Measurements from ENCODE around the gene DOCK9. TPM values are rescaled to one million over a fixed set of nuclear protein-coding genes. Genes with fewer than 3 reads are reported as not detected.
A peak's percentile ranks its signal among the peaks of the same experiment; 100 is the strongest.

The DOCK9 gene
- total RNA-seq, 6 experiments from 2014 or later: 16.5 to 24.3 (median 18.1) TPM

DNA sequence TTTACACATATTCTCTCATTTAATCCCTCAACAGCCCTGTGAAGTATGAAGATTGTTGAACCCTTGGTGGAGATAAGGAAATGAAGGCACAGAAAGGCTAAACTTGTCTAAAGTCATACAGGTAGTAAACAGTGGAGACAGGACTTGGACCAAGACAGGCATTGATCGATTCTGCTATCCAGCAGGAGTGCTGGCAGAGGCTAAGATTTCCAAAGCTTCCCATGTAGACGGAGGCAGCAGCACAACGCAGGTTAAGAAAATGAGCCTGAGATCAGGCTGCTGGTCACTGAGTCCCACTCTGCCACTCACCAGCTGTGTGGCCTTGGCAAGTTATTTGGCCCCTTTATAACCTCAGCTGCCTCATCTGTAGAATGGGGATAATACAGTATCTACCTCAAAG lies 140.0 kb downstream of the DOCK9 start:
- Histone ChIP-seq H3K36me3 (no peaks in the 10 kb centered on the region), H3K9me3 (no peaks in the 10 kb centered on the region), H3K27me3 (no peaks in the 10 kb centered on the region), H3K4me3 (no peak overlapping the region), H3K4me1 (peaks cover 0 to 26% (median 9%) of the 10 kb centered on the region in 4 donors), H3K27ac (no peak overlapping the region)
- ATAC-seq (peak; percentile 15 to 66 (median 42)), DNase-seq (no peak)
- TF ChIP-seq, protein P1, sequence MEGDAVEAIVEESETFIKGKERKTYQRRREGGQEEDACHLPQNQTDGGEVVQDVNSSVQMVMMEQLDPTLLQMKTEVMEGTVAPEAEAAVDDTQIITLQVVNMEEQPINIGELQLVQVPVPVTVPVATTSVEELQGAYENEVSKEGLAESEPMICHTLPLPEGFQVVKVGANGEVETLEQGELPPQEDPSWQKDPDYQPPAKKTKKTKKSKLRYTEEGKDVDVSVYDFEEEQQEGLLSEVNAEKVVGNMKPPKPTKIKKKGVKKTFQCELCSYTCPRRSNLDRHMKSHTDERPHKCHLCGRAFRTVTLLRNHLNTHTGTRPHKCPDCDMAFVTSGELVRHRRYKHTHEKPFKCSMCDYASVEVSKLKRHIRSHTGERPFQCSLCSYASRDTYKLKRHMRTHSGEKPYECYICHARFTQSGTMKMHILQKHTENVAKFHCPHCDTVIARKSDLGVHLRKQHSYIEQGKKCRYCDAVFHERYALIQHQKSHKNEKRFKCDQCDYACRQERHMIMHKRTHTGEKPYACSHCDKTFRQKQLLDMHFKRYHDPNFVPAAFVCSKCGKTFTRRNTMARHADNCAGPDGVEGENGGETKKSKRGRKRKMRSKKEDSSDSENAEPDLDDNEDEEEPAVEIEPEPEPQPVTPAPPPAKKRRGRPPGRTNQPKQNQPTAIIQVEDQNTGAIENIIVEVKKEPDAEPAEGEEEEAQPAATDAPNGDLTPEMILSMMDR (IDR thresholded peaks at IDR 0.05): no peak
- TF ChIP-seq POLR2A (IDR thresholded peaks at IDR 0.05): no peak
- WGBS (ENCODE audit: insufficient coverage, low coverage, low lambda C conversion rate, missing lambda C conversion rate): 52% methylated on average over 3 of the region's 3 CpGs
- intact Hi-C loops (cut with DNase I): no loop called here

DNA sequence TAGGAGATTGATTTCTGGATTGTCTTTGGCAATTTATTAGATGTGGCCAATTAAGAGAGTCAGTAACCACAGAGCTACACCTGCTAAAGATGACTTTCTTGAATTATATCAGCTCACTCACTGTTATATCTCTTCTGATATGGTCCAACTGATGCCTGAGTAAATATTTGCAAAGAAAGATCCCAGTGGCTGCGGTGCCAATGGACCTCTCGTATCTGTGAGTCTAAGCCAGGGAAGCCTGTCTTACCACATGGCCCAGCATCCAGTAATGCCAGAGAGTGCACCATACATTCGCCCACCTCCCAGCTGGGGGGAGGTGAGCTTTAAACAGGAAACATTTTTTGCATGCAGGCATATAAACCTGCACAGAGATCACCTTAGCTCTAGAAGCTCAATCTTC lies 142.7 kb downstream of the DOCK9 start:
- DNase-seq (no peak), ATAC-seq (peak; percentile 45 to 66 (median 52))
- Histone ChIP-seq H3K27me3 (no peaks in the 10 kb centered on the region), H3K27ac (no peak overlapping the region), H3K36me3 (no peaks in the 10 kb centered on the region), H3K4me3 (no peak overlapping the region), H3K4me1 (peaks cover 0 to 25% (median 9%) of the 10 kb centered on the region in 4 donors), H3K9me3 (no peaks in the 10 kb centered on the region)
- 27% methylated on average over 3 of the region's 3 CpGs for WGBS (ENCODE audit: insufficient coverage, low coverage, low lambda C conversion rate, missing lambda C conversion rate)
- intact Hi-C loops (cut with DNase I): no loop called here
- TF ChIP-seq, protein P1 (IDR thresholded peaks at IDR 0.05): no peak
- TF ChIP-seq POLR2A (IDR thresholded peaks at IDR 0.05): no peak

DNA sequence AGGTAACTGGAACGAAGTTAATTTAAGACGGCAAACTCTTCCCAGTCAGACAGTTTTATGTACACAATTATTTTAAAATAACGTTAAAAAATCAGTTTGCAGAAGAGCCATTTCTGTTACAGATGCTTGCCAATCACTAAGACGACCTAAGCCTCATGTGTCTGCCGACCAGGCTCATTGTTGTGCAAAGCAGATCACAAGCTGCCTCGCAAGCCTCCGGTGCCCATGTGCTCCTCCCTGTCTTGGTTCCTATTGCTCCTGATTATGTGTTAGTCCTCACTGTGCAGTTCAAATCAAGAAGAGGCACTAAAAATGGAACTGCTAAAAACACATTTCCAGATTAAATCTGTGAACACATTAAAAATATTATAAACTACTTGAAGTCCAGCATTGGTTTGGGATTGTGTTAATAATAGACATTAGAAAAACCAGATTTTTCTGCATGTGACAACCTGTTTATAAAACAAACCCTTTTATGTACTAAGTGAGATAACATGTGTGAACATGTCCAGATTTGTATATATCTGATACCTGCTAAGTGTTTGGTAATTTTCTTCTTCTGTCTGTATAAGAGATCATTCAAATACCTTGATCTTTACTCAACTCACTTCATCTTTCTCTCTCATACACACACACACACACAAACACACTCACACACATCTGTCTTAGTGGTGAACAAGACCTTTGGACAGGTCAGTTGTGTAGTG lies 143.5 kb downstream of the DOCK9 start:
- TF ChIP-seq, protein P1 (IDR thresholded peaks at IDR 0.05): no peak
- TF ChIP-seq POLR2A (IDR thresholded peaks at IDR 0.05): no peak
- 87% methylated on average over 7 of the region's 7 CpGs for WGBS (ENCODE audit: insufficient coverage, low coverage, low lambda C conversion rate, missing lambda C conversion rate)
- DNase-seq (no peak), ATAC-seq (peak in 1 of 4 donors; percentile 11)
- intact Hi-C loops (cut with DNase I): no loop called here
- Histone ChIP-seq H3K27me3 (no peaks in the 10 kb centered on the region), H3K4me1 (peaks cover 0 to 25% (median 10%) of the 10 kb centered on the region in 4 donors), H3K36me3 (no peaks in the 10 kb centered on the region), H3K4me3 (no peak overlapping the region), H3K9me3 (no peaks in the 10 kb centered on the region), H3K27ac (no peak overlapping the region)

DNA sequence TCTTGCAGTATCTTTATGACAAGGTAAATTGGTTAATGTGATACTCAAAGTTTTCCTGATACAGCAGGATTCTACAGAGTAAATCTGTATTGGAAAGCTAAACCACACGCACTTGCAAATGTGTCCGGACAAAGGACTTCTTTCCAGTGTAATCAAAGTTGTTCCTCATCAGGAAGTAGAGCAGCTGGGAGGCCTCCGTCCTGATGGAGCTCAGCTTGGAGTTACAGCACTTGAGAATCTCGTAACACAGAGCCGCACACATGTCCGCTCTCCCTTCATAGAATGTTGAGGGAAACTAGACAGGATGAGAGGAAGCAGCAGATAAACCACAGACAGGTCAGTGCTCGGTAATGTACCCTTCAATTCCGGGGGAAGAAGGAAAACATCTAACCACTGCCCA lies 146.6 kb downstream of the DOCK9 start:
- ATAC-seq (no peak), DNase-seq (no peak)
- intact Hi-C loops (cut with DNase I): no loop called here
- Histone ChIP-seq H3K9me3 (no peaks in the 10 kb centered on the region), H3K4me3 (no peak overlapping the region), H3K36me3 (no peaks in the 10 kb centered on the region), H3K27ac (no peak overlapping the region), H3K4me1 (peaks cover 0 to 36% (median 17%) of the 10 kb centered on the region in 4 donors), H3K27me3 (no peaks in the 10 kb centered on the region)
- 84% methylated on average over 8 of the region's 8 CpGs for WGBS (ENCODE audit: insufficient coverage, low coverage, low lambda C conversion rate, missing lambda C conversion rate)
- TF ChIP-seq POLR2A (IDR thresholded peaks at IDR 0.05): no peak
- TF ChIP-seq, protein P1 (IDR thresholded peaks at IDR 0.05): no peak

Measured in right lobe of liver (tissue), 6 donors.